ENCODE results near the gene TOMM5. TPM values are rescaled to one million over a fixed set of nuclear protein-coding genes. Genes with fewer than 3 reads are reported as not detected.

TOMM5 gene
- total RNA-seq, 1 experiment from 2014 or later, result 161 TPM

- RAD21 ChIA-PET (ENCODE audit: low non-redundant PET in 1 of 2, low total read pairs in 2 of 2, uncharacterized antibody in 2 of 2, unreplicated experiment in 2 of 2), result no interaction called here
- H3K9me3 ChIP-seq (ENCODE audit: control insufficient read depth in 1 of 2, insufficient read depth in 1 of 2, low read depth in 1 of 2, low read length in 2 of 2), result no peaks in the 10 kb centered on the region
- H3K4me2 ChIP-seq (ENCODE audit: low read length), result no peak overlapping the region
- H3K27ac ChIP-seq (ENCODE audit: low read depth, low read length), result no peak overlapping the region
- POLR2A ChIA-PET, result no interaction called here
- TF ChIP-seq SRF (IDR thresholded peaks at IDR 0.05; ENCODE audit: low read depth), result no peak
- TF ChIP-seq EZH2phosphoT487 (IDR thresholded peaks at IDR 0.05; ENCODE audit: borderline replicate concordance), result no peak
- no peak for TF ChIP-seq ZNF274 (IDR thresholded peaks at IDR 0.05; ENCODE audit: low read depth, low read length)
- TF ChIP-seq, protein P1, sequence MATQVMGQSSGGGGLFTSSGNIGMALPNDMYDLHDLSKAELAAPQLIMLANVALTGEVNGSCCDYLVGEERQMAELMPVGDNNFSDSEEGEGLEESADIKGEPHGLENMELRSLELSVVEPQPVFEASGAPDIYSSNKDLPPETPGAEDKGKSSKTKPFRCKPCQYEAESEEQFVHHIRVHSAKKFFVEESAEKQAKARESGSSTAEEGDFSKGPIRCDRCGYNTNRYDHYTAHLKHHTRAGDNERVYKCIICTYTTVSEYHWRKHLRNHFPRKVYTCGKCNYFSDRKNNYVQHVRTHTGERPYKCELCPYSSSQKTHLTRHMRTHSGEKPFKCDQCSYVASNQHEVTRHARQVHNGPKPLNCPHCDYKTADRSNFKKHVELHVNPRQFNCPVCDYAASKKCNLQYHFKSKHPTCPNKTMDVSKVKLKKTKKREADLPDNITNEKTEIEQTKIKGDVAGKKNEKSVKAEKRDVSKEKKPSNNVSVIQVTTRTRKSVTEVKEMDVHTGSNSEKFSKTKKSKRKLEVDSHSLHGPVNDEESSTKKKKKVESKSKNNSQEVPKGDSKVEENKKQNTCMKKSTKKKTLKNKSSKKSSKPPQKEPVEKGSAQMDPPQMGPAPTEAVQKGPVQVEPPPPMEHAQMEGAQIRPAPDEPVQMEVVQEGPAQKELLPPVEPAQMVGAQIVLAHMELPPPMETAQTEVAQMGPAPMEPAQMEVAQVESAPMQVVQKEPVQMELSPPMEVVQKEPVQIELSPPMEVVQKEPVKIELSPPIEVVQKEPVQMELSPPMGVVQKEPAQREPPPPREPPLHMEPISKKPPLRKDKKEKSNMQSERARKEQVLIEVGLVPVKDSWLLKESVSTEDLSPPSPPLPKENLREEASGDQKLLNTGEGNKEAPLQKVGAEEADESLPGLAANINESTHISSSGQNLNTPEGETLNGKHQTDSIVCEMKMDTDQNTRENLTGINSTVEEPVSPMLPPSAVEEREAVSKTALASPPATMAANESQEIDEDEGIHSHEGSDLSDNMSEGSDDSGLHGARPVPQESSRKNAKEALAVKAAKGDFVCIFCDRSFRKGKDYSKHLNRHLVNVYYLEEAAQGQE (IDR thresholded peaks at IDR 0.05; ENCODE audit: low read depth), result no peak
- TF ChIP-seq JUND (IDR thresholded peaks at IDR 0.05), result no peak
- TF ChIP-seq TCF7L2 (IDR thresholded peaks at IDR 0.05; ENCODE audit: borderline replicate concordance, extremely low read depth, insufficient read depth, insufficient read length), result no peak
- TF ChIP-seq, protein P2, sequence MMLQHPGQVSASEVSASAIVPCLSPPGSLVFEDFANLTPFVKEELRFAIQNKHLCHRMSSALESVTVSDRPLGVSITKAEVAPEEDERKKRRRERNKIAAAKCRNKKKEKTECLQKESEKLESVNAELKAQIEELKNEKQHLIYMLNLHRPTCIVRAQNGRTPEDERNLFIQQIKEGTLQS (IDR thresholded peaks at IDR 0.05), result no peak
- TF ChIP-seq POLR2AphosphoS5 (IDR thresholded peaks at IDR 0.05; ENCODE audit: low read depth, low read length), result no peak
- TF ChIP-seq YY1 (IDR thresholded peaks at IDR 0.05; ENCODE audit: extremely low read depth, insufficient replicate concordance, low read depth, low read length), result no peak
- TF ChIP-seq CTCF (IDR thresholded peaks at IDR 0.05 in 2 of 3, conservative IDR thresholded peaks at IDR 0.05 in 1 of 3; ENCODE audit: borderline replicate concordance in 1 of 3, insufficient read depth in 1 of 3, low read depth in 2 of 3, low read length in 2 of 3), result no peak
- TF ChIP-seq EGR1 (IDR thresholded peaks at IDR 0.05; ENCODE audit: low read depth), result no peak
- TF ChIP-seq ELF1 (IDR thresholded peaks at IDR 0.05; ENCODE audit: borderline replicate concordance, low read depth), result no peak
- TF ChIP-seq EZH2 (IDR thresholded peaks at IDR 0.05), result no peak
- TF ChIP-seq CBX3 (IDR thresholded peaks at IDR 0.05; ENCODE audit: low read depth), result no peak
- TF ChIP-seq, protein P3, sequence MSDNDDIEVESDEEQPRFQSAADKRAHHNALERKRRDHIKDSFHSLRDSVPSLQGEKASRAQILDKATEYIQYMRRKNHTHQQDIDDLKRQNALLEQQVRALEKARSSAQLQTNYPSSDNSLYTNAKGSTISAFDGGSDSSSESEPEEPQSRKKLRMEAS (IDR thresholded peaks at IDR 0.05), result no peak
- ATAC-seq (no peak), DNase-seq (ENCODE audit: low read depth, low spot score) (no peak)
- intact Hi-C loops (cut with micrococcal nuclease), result no loop called here
- no peaks in the 10 kb centered on the region for H3K27me3 ChIP-seq (ENCODE audit: insufficient read depth, low read length)
- H3K79me2 ChIP-seq (ENCODE audit: insufficient read depth, low read length), result no peaks in the 10 kb centered on the region
- no peak overlapping the region for H3K4me3 ChIP-seq (replicated peaks in 1 of 2; ENCODE audit: low read depth in 1 of 2, low read length in 2 of 2)
- no peaks in the 10 kb centered on the region for H3K36me3 ChIP-seq (ENCODE audit: control insufficient read depth in 1 of 2, insufficient read depth in 2 of 2, low read length in 2 of 2)
- no peak overlapping the region for H3K9ac ChIP-seq (ENCODE audit: low read length)
- no peaks in the 10 kb centered on the region for H4K20me1 ChIP-seq (ENCODE audit: insufficient read depth)
- no peak overlapping the region for H2AFZ ChIP-seq (ENCODE audit: low read depth, low read length, poor library complexity, severe bottlenecking)
- 0 out of 4 replicates have a peak, but pooled peaks cover 0 to 5% of the 10 kb centered on the region in 2 experiments for H3K4me1 ChIP-seq (ENCODE audit: control insufficient read depth in 1 of 2, insufficient read depth in 2 of 2, low read length in 2 of 2)
- no peaks in the 10 kb centered on the region for H3K9me2 ChIP-seq (ENCODE audit: insufficient read depth)
- no TSS peak for BruUV-seq (replicated peaks)
- CTCF ChIA-PET, result no interaction called here
Observed at GRCh38 chr9:37550781-37551180, 41.6 kb downstream of the TOMM5 start.
